Stimulated activated CD8-positive, alpha-beta memory T cell treated with anti-CD3 and anti-CD28 coated beads, Interleukin-7, amount 100 ng/mL, for 1 hour (primary cell): ENCODE results near the gene LAG3.

ENCODE experiments used
- DNase-seq, 2 donors: peaks; one replicate each; pipeline ENCODE4 v3.0.0-alpha.2; 2020; ENCODE audit warnings: low read depth in 2 of 2

Gene LAG3

DNA sequence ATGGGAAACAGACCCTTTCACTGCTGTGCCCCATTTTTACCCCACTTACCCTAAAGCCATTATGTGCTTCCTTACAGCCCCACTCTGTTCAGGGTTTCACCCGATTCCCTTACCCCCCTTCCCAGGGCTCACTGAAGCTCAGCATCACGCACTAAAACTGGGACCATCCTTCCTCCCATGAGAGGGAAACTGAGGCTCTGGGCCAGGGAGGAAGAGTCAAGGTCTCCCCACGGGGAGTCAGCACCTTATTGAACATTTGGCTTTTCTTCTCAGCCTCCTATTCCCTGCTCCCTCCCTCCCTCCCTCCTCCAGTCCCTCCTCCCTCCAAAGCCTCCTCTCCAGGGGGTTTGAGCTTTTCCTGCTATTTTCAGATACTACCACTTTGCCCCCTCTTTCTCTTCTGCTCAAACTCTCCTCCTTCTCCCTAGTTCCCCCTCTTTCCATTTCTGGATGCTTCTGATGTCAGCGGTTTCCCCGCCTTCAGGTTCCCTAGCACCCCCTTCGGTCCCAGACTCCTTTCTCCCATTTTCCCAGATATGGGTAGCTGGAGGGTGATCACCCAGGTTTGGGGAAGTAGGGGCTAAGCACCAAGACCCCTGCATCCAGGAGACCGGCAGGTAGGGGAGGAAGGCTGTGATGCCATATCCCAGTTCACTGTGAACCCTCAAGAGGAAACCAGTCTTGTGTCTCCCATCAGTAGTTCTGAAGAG, 50.3 kb downstream of the LAG3 start:
- no peak for DNase-seq

DNA sequence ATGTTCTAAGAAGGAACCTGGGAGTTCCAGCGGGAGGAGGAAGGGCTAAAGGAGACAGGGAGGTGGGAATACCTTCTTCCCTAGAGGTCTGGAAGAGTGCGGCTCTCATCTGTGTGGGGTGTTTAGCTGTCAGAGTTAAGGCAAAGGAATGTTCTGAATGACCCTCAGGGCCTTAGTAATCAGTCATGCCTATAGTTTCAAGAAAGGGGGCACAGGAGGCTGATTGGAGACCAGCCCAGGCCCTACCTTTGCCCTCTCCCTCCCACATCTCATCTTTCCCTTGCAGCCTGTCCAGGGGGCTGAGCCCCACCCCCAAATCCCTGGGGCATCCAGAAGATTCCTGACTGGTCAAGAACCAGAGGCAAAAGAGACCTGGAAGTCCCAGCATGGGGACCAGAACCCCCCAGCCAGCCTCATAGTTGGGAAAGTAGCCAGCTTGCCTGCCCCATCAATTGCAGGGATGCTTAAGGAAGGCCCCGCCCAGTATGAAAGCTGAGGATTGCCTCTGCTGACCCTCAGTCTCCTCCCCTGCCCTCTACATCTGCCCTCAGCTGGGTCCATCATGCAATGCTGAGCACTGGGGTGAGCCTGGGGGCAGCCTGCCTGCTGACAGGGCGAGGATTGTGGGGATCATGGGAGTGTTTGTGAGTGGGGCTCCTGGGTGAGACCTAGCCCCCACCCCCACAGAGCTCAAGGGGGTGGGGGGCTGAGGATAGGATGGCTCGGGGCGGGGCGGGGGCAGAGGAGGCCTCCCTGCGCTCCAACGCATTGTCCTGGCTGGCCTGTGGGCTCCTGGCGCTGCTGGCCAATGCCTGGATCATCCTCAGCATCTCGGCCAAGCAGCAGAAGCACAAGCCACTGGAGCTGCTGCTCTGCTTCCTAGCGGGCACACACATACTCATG, 51.1 kb downstream of the LAG3 start:
- DNase-seq, result no peak

DNA sequence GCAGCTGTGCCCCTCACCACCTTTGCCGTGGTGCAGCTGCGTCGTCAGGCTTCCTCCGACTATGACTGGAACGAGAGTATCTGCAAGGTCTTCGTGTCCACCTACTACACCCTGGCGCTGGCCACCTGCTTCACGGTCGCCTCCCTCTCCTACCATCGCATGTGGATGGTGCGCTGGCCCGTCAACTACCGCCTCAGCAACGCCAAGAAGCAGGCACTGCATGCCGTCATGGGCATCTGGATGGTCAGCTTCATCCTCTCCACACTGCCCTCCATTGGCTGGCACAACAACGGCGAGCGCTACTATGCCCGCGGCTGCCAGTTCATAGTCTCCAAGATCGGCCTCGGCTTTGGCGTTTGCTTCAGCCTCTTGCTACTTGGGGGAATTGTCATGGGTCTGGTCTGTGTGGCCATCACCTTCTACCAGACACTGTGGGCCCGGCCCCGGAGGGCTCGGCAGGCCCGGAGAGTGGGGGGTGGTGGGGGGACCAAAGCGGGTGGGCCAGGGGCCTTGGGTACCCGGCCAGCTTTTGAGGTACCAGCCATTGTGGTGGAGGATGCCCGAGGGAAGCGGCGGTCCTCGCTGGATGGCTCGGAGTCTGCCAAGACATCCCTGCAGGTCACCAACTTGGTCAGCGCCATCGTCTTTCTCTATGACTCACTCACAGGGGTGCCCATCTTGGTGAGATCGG, 51.9 kb downstream of the LAG3 start:
- DNase-seq, result no peak

DNA sequence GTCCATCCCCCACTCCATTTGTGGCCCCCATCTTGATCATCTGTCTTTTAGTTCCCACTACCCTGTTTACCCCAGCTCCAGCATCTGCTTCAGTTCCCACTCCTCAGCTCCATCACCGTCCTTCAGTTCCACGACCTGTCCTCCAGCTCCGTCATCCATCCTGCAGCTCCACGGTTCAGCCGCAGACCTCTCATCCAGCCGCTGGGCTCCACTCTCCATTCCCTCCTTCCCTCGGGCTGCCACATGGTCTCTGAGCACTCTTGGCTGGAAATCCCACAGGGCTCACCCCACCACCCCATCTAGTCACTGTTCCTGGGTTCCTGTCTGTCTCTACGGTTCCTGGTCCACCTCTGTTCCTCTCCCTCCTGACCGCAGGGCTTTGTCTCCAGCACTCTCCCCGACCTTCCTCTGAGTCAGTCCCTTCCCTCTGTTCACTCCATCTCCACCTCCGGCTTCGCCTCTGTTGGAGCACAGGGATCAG, 52.6 kb downstream of the LAG3 start:
- no peak for DNase-seq

DNA sequence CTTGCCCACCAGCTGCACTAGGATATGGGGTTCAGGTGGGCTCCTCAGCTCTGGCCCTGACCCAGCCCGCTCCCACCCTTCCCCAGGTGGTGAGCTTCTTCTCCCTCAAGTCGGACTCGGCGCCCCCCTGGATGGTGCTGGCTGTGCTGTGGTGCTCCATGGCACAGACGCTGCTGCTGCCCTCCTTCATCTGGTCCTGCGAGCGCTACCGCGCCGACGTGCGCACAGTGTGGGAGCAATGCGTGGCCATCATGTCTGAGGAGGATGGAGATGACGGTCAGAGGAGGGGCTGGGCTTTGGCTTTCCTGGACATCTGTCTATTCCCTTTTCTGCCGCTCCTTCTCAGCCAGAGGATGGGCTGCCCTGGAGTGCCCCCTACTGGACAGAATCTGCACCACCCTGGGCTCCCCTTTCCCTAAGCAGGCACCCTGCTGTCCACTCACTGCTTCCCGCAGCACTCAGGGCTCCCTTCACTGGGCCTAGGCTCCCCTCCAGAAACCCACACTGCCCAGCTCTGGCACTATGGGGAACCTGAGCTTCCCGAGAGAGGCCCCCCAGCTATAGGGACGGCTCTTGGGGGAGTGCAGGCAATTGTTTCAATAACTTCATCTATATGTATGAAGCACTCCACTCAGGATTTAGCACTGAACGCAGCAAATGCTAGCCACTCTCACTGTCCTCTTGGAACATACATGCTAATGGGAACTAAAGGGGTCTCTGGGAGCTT, 53.2 kb downstream of the LAG3 start:
- peak; percentile 50 to 68 for DNase-seq

DNA sequence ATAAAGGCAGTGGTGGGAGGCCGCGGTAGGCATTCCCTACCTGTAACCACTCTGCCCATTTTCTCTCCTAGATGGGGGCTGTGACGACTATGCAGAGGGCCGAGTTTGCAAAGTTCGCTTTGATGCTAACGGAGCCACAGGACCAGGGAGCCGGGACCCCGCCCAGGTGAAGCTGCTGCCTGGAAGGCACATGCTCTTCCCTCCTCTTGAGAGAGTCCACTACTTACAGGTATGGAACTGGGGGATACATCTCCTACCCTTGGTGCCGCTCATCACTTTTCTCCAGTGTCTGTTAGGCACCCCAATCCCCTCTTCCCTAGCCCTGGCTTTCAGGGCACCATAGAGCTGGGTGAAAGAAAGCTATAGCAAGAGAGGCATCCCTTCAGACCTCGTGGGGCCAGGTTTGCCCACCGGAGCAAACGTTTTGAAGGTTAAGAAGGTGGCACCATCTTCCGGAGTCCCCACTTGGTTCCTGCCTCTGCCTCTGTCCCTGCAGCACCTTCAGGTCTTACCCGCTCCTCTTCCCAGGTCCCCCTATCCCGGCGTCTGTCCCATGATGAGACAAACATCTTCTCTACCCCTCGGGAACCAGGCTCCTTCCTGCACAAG, 53.9 kb downstream of the LAG3 start:
- DNase-seq, result no peak

DNA sequence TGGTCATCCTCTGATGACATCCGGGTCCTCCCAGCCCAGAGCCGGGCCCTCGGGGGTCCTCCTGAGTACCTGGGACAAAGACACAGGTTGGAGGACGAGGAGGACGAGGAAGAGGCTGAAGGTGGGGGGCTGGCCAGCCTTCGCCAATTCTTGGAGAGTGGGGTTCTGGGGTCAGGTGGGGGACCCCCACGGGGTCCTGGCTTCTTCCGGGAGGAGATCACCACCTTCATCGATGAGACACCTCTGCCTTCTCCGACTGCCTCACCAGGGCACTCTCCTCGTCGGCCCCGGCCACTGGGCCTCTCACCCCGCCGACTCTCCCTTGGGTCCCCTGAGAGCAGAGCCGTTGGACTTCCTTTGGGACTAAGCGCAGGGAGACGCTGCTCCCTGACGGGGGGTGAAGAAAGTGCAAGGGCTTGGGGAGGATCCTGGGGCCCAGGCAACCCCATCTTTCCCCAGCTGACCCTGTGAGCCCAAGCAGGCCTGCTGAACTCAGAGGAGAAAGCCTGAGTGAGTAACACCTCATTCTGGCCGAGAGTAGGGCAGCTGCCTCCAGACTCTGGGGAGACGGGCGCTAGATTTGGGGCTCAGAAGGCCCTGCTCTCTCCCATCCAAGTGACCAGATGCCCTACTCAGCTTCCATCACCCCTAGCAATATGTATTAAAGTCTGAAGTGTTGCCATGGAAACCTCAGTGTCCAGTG, 54.6 kb downstream of the LAG3 start:
- no peak for DNase-seq

DNA sequence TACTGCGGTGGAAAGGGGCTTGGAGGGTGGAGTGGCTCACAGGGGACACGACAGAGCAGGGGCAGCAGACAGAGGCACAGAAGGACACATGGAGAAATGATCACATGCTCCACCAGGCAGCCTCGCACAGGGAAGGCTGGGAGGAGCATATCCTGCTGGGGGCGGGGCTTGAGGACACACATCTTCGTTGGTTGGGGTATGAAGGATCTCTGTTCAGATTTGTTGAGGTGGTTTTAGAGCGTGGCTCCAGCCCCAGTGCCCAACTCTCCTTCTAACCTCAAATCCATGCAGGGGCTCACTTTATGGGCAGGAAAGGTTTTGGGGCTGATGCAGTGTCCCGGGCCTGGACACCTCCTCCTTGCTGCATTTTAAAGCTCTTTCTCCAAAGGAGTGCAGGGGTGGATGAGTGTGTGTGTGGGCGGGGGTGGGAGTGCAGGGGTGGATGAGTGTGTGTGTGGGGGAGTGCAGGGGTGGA, 55.2 kb downstream of the LAG3 start:
- DNase-seq, result no peak
